ENCODE data around the gene SMYD5.

Gene SMYD5

GRCh38 chr2:73210696-73211095, 3.3 kb upstream of the SMYD5 start:
- Histone ChIP-seq H3K27me3 (ENCODE audit: control insufficient read depth, insufficient read depth, low read length) (peaks cover 6% of the 10 kb centered on the region), H3K9me3 (ENCODE audit: control insufficient read depth, insufficient read depth, low read length) (no peaks in the 10 kb centered on the region), H3K4me3 (ENCODE audit: low read depth, low read length) (no peak overlapping the region), H3K36me3 (ENCODE audit: control insufficient read depth, insufficient read depth, low read length) (no peaks in the 10 kb centered on the region), H3K4me1 (ENCODE audit: control insufficient read depth, insufficient read depth, low read length) (peaks cover 8% of the 10 kb centered on the region), H3K9ac (ENCODE audit: low read depth, low read length) (no peak overlapping the region)

GRCh38 chr2:73212098-73212447, 2.0 kb upstream of the SMYD5 start:
- no peaks in the 10 kb centered on the region for H3K36me3 ChIP-seq (ENCODE audit: control insufficient read depth, insufficient read depth, low read length)
- H3K4me3 ChIP-seq (ENCODE audit: low read depth, low read length), result no peak overlapping the region
- peaks cover 4% of the 10 kb centered on the region for H3K27me3 ChIP-seq (ENCODE audit: control insufficient read depth, insufficient read depth, low read length)
- H3K9ac ChIP-seq (ENCODE audit: low read depth, low read length), result no peak overlapping the region
- no peaks in the 10 kb centered on the region for H3K9me3 ChIP-seq (ENCODE audit: control insufficient read depth, insufficient read depth, low read length)
- H3K4me1 ChIP-seq (ENCODE audit: control insufficient read depth, insufficient read depth, low read length), result peaks cover 8% of the 10 kb centered on the region

GRCh38 chr2:73212448-73213176, 1.4 kb upstream of the SMYD5 start:
- no peak overlapping the region for H3K9ac ChIP-seq (ENCODE audit: low read depth, low read length)
- no peak overlapping the region for H3K4me3 ChIP-seq (ENCODE audit: low read depth, low read length)
- H3K27me3 ChIP-seq (ENCODE audit: control insufficient read depth, insufficient read depth, low read length), result peaks cover 4% of the 10 kb centered on the region
- H3K4me1 ChIP-seq (ENCODE audit: control insufficient read depth, insufficient read depth, low read length), result peaks cover 8% of the 10 kb centered on the region
- no peaks in the 10 kb centered on the region for H3K36me3 ChIP-seq (ENCODE audit: control insufficient read depth, insufficient read depth, low read length)
- H3K9me3 ChIP-seq (ENCODE audit: control insufficient read depth, insufficient read depth, low read length), result no peaks in the 10 kb centered on the region

GRCh38 chr2:73215254-73215653, 1.2 kb downstream of the SMYD5 start:
- Histone ChIP-seq H3K4me1 (ENCODE audit: control insufficient read depth, insufficient read depth, low read length) (peaks cover 8% of the 10 kb centered on the region), H3K4me3 (ENCODE audit: low read depth, low read length) (peak overlapping the region; percentile 65), H3K27me3 (ENCODE audit: control insufficient read depth, insufficient read depth, low read length) (no peaks in the 10 kb centered on the region), H3K9me3 (ENCODE audit: control insufficient read depth, insufficient read depth, low read length) (no peaks in the 10 kb centered on the region), H3K9ac (ENCODE audit: low read depth, low read length) (no peak overlapping the region), H3K36me3 (ENCODE audit: control insufficient read depth, insufficient read depth, low read length) (no peaks in the 10 kb centered on the region)

- H3K36me3 ChIP-seq (ENCODE audit: control insufficient read depth, insufficient read depth, low read length), result peaks cover 3% of the 10 kb centered on the region
- H3K4me3 ChIP-seq (ENCODE audit: low read depth, low read length), result no peak overlapping the region
- peaks cover 8% of the 10 kb centered on the region for H3K4me1 ChIP-seq (ENCODE audit: control insufficient read depth, insufficient read depth, low read length)
- H3K9me3 ChIP-seq (ENCODE audit: control insufficient read depth, insufficient read depth, low read length), result no peaks in the 10 kb centered on the region
- H3K27me3 ChIP-seq (ENCODE audit: control insufficient read depth, insufficient read depth, low read length), result no peaks in the 10 kb centered on the region
- H3K9ac ChIP-seq (ENCODE audit: low read depth, low read length), result no peak overlapping the region
Observed at GRCh38 chr2:73217160-73217559, 3.1 kb downstream of the SMYD5 start.

GRCh38 chr2:73217826-73218225, 3.8 kb downstream of the SMYD5 start:
- H3K4me1 ChIP-seq (ENCODE audit: control insufficient read depth, insufficient read depth, low read length), result peaks cover 6% of the 10 kb centered on the region

GRCh38 chr2:73218298-73218697, 4.3 kb downstream of the SMYD5 start:
- Histone ChIP-seq H3K9me3 (ENCODE audit: control insufficient read depth, insufficient read depth, low read length) (no peaks in the 10 kb centered on the region), H3K27me3 (ENCODE audit: control insufficient read depth, insufficient read depth, low read length) (no peaks in the 10 kb centered on the region), H3K36me3 (ENCODE audit: control insufficient read depth, insufficient read depth, low read length) (peaks cover 9% of the 10 kb centered on the region), H3K4me1 (ENCODE audit: control insufficient read depth, insufficient read depth, low read length) (peaks cover 6% of the 10 kb centered on the region), H3K9ac (ENCODE audit: low read depth, low read length) (no peak overlapping the region), H3K4me3 (ENCODE audit: low read depth, low read length) (no peak overlapping the region)

More at GRCh38 chr2:73217826-73218225, 3.8 kb downstream of the SMYD5 start:
- Histone ChIP-seq H3K36me3 (ENCODE audit: control insufficient read depth, insufficient read depth, low read length) (peaks cover 6% of the 10 kb centered on the region), H3K9ac (ENCODE audit: low read depth, low read length) (no peak overlapping the region), H3K9me3 (ENCODE audit: control insufficient read depth, insufficient read depth, low read length) (no peaks in the 10 kb centered on the region), H3K4me3 (ENCODE audit: low read depth, low read length) (no peak overlapping the region), H3K27me3 (ENCODE audit: control insufficient read depth, insufficient read depth, low read length) (no peaks in the 10 kb centered on the region)

GRCh38 chr2:73223821-73224220, 9.8 kb downstream of the SMYD5 start:
- Histone ChIP-seq H3K9ac (ENCODE audit: low read depth, low read length) (no peak overlapping the region), H3K4me1 (ENCODE audit: control insufficient read depth, insufficient read depth, low read length) (no peaks in the 10 kb centered on the region), H3K27me3 (ENCODE audit: control insufficient read depth, insufficient read depth, low read length) (no peaks in the 10 kb centered on the region), H3K9me3 (ENCODE audit: control insufficient read depth, insufficient read depth, low read length) (no peaks in the 10 kb centered on the region), H3K36me3 (ENCODE audit: control insufficient read depth, insufficient read depth, low read length) (peaks cover 22% of the 10 kb centered on the region), H3K4me3 (ENCODE audit: low read depth, low read length) (no peak overlapping the region)

- no peaks in the 10 kb centered on the region for H3K9me3 ChIP-seq (ENCODE audit: control insufficient read depth, insufficient read depth, low read length)
- peaks cover 20% of the 10 kb centered on the region for H3K36me3 ChIP-seq (ENCODE audit: control insufficient read depth, insufficient read depth, low read length)
- H3K4me1 ChIP-seq (ENCODE audit: control insufficient read depth, insufficient read depth, low read length), result no peaks in the 10 kb centered on the region
- H3K27me3 ChIP-seq (ENCODE audit: control insufficient read depth, insufficient read depth, low read length), result no peaks in the 10 kb centered on the region
- no peak overlapping the region for H3K9ac ChIP-seq (ENCODE audit: low read depth, low read length)
- H3K4me3 ChIP-seq (ENCODE audit: low read depth, low read length), result no peak overlapping the region
Observed at GRCh38 chr2:73225513-73226360, 11.7 kb downstream of the SMYD5 start.

GRCh38 chr2:73227086-73227485, 13.0 kb downstream of the SMYD5 start:
- Histone ChIP-seq H3K4me3 (ENCODE audit: low read depth, low read length) (no peak overlapping the region), H3K9ac (ENCODE audit: low read depth, low read length) (no peak overlapping the region), H3K4me1 (ENCODE audit: control insufficient read depth, insufficient read depth, low read length) (no peaks in the 10 kb centered on the region), H3K27me3 (ENCODE audit: control insufficient read depth, insufficient read depth, low read length) (no peaks in the 10 kb centered on the region), H3K9me3 (ENCODE audit: control insufficient read depth, insufficient read depth, low read length) (no peaks in the 10 kb centered on the region), H3K36me3 (ENCODE audit: control insufficient read depth, insufficient read depth, low read length) (peaks cover 20% of the 10 kb centered on the region)

- Histone ChIP-seq H3K9me3 (ENCODE audit: control insufficient read depth, insufficient read depth, low read length) (no peaks in the 10 kb centered on the region), H3K36me3 (ENCODE audit: control insufficient read depth, insufficient read depth, low read length) (peaks cover 14% of the 10 kb centered on the region), H3K4me3 (ENCODE audit: low read depth, low read length) (no peak overlapping the region), H3K9ac (ENCODE audit: low read depth, low read length) (no peak overlapping the region), H3K4me1 (ENCODE audit: control insufficient read depth, insufficient read depth, low read length) (peaks cover 4% of the 10 kb centered on the region), H3K27me3 (ENCODE audit: control insufficient read depth, insufficient read depth, low read length) (peaks cover 3% of the 10 kb centered on the region)
Observed at GRCh38 chr2:73228631-73229030, 14.6 kb downstream of the SMYD5 start.
